ENCODE data around the gene SLC22A12.

Gene SLC22A12

DNA sequence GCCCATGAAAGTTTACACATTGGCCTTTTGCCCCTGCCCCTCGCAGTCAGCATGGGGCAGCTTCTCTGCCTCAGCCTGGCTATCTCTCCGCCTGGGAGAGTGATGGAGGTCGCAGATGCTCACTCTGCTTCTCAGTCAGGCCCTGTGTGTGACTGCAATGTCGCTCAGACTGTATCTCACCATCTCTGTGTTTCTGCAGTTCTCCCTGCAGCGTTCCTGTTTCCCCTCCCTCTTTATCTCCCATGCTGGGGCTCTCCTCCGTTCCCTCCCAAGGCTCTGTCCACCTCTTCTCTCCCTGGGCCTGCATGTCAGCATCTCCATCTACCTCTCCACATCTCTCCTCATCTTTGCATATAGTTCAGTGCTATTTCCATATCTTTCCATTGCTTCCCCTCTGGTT, 38.1 kb downstream of the SLC22A12 start:
- no peak for DNase-seq

- no peak for DNase-seq
These were observed 39.0 kb downstream of the SLC22A12 start for GRCh38 chr11:64629796-64630562.

DNA sequence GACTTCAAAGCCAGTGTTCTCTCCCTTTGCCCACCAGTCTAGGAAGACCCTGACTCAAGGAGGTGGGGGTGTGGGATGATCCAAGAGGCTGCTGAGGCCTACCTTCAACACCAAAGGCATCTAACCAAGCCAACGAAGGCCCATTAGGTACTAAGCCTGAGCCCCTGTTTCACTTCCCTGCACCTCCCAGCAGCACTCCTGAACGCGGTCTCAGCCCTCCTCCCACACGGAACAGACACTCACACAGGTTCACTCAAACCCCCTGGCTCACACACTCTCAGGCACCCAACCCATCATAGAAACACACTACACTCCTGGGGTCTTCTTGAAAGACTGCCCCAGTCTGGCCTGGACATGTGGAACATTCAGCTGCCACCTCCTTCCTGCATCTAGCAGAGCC, 40.7 kb downstream of the SLC22A12 start:
- DNase-seq, result no peak

DNA sequence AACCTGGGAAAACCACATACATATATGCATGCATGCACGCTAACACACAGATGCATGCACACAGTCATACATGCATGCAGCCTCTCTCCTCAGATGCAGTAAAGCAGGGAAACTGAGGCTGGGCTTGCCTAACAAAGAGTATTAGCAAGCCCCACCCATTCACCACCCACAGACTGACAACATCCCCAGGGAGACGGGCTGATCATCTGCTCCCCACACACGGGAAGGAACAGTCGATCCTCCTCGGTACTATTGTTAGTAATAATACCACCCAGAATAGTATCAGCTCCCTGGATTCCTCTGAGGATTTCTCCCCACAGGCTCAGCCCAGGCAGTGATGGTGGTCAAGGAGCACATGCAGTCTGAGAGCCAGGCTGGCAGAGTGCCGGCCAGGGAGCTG, 41.2 kb downstream of the SLC22A12 start:
- DNase-seq, result no peak

DNA sequence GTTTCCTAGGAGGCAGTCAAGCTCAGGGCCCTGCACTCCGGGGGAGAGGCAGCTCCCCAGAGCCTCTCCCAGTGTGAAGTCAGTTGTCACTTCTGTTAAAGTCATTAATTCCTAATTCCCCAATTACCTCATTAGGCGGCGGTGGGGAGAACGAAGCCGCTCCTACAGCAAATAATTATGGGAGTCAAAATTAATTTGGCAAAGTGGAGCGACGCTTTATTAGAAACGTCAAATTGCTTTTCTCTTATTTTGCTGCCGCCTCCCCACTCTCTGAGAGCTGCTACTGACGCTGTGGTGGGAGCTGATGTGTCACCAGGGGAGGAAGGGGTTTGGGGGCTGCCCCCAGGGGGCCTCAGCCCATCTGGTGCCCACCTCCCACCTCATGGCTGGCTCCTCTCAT, 41.6 kb downstream of the SLC22A12 start:
- no peak for DNase-seq

DNA sequence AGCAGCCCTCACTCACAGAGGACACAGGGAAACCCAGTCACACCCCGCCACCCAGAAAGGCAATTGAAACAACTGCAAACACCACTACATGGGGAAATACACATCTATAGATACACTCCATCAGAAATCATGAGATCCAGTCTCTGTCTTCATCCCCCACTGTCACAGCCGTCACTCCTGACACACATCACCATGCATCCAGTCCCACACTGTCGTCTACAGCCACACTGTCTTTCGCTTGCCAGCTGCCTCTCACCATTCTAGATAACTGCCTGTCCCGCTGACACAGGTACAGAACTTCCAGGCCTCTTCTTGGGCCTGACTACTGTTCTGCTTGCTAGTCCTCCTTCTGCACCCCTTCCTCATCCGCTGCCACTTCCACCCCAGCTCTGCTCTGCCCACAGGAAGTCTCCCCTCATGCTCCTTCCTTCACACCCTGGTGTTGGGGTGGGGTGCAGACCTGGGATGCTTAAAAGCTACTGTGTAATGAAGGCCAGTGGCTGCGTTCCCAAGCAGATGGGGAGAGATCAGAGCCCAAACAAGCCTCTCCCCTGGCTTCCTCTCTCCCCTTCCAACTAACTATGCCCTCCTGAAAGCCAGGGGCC, 42.6 kb downstream of the SLC22A12 start:
- no peak for DNase-seq

DNA sequence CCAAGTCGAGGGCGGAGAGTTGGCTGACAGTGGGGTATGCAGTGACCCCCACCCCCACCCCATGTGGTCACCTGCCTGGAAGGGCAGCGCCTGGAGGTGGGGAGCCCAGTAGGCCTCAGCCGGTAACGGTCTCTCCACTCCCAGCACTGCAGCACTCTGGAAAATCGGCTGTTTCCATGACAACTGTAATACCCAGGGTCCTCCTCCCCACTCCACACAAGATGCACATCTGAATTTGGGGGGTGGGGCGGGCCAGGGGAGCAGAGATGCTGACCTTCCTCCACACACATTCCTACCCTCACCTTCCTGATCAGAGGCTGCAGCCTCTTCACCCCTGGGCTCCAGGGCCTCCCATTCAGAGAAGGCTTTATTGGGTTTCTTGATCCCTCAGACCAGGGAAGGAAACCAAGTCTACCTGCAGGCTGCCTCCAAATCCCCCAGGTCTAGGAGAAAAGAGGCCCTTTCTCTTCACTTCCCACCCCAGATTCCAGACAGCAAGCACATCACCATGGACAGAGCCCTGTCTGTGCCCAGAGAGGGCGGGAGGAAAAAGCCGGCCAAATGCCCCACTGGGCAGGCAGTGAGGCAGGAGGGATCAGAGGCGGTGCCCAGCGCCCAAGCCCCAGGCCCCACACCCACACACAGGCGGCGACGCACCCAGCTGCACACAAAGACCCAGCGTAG, 46.5 kb downstream of the SLC22A12 start:
- no peak for DNase-seq

- no peak for DNase-seq
These were observed 47.1 kb downstream of the SLC22A12 start for GRCh38 chr11:64638018-64638665.

DNA sequence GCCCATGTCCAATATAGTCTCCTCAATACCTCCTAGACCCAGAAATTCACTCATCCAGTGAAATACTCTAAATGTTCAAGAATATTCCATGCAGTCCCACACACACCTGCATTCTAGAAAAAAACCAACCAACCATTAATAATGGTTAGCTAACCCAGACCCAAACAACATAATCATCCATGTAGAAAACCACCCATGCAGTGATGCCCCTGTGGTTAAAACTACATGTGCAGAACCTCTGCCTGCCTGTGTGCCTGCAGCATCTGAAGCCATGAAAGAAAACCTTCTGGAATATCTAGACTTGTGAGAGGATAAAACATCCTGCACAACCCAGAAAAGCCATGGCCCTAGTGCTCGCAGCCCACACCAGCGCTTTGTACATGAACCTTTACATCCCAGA, 47.8 kb downstream of the SLC22A12 start:
- no peak for DNase-seq

DNA sequence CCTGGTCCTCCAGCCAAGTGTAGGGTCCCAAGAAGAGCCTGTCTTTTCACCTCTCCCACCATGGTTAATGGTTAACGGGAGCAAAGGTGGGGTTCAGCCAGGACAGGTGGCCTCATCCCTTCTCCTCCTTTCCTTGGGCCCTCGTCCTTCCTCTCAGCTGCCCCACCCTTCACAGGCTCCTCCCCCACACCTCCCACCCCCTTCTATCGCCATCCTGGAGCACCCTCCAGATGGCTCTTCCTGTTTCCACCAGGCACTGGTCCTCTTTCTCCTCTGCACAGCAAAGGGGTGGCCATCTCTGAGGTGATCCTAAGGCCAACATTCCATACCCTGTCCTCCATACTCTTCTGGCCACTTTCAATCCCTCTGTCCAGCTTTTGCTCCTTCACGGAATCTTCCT, 48.9 kb downstream of the SLC22A12 start:
- DNase-seq, result no peak

DNA sequence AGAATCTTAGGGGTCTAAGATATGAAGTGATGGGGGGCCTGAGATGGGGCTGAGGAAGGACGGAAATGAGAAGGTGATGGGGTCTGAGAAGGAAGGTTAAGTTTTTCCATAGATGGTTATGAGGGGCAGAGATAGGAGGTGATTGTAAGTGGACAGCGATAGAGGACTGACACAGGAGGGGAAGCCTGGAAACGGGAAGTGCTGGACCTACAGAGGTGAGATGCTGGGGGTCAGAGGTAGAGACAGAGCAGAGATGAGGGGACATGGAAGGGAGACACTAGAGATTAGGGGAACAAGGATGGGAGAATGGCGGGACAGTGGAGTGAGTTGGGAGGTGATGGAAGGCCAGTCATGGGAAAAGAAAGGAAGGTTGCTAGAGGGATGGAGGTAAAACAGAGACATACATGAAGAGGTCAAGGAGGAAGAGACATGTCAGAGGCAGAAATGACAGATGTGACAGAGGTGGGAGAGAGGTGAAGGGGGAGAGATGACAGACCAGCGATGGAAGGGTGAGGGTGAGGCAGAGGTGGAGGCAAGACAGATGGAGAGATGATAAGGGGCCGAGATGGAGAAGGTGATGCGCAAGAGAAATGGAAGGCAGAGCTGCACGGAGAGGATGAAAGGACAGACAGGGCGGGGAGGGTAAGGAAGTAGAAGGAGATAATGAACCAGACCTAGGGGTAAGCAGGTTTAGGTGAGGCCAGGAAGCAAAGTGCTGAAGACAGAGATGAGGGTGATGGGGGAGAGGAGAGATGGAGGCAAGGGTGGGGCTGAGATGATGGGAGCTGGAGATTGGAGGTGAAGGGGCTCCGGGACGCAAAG, 50.8 kb downstream of the SLC22A12 start:
- no peak for DNase-seq

- DNase-seq, result no peak
These were observed 51.4 kb downstream of the SLC22A12 start for GRCh38 chr11:64642418-64642735.

DNA sequence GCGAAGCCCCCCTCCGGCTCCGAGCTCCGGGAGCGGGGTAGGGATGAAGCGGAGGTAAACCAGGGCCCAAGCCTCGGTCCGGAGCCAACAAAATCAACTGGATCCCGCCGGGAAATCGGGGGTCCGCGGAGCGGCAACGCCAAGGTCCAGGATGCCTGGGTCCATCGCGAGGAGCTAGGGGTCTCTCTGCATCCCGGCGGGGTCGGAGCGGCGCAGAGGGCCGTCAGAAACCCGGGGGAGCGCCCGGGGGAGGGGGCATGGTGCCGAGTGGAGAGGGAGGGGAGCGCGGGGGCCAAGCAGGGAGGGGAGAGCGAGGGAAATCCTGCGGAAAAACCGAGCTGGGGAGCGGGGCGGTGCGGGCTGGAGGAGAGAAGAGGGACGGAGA, 51.8 kb downstream of the SLC22A12 start:
- DNase-seq, result no peak

- peak; percentile 42 for DNase-seq
These were observed 52.3 kb downstream of the SLC22A12 start for GRCh38 chr11:64643256-64643881.

- DNase-seq, result no peak
These were observed 53.1 kb downstream of the SLC22A12 start for GRCh38 chr11:64643920-64644646.

GRCh38 chr11:64644647-64645275, 53.7 kb downstream of the SLC22A12 start:
- no peak for DNase-seq

DNA sequence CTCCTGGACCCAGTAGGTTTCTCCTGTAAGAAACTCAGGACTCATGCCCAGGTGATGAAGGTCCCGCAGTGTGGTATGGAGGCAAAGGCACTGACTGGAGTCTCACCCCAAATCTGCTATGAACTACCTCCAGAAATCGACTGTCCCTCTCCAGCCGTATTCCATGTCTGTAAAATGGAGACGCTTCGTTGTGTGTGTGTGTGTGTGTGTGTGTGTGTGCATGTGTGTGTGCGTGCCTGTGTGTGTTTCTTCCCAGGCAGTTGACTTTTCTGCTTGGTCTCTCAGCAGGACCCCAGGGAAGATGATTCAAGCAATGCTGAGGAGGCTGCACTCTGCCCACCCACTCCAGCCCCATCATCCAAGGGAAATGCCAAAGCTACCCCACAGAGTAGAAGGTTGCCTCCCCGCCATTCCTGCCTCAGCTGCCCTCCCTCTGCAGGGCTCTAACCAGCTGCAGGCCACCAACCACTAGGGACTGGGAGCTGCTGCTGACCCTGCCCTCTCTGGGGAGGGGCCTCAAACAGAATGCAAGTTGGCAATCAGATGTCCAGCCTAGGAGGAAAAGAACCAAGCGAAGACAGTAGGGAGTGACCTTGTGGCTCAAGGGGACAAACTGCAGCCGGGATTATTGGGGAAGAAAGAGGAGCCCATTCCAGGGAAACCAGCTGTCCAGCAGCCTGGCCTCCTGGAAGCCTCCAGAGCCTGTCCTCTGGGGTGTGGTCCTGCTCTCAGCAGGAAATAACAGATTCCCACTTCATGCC, 56.2 kb downstream of the SLC22A12 start:
- no peak for DNase-seq

GRCh38 chr11:64648551-64648950, 57.5 kb downstream of the SLC22A12 start:
- no peak for DNase-seq

GRCh38 chr11:64649291-64649697, 58.3 kb downstream of the SLC22A12 start:
- DNase-seq, result no peak

DNA sequence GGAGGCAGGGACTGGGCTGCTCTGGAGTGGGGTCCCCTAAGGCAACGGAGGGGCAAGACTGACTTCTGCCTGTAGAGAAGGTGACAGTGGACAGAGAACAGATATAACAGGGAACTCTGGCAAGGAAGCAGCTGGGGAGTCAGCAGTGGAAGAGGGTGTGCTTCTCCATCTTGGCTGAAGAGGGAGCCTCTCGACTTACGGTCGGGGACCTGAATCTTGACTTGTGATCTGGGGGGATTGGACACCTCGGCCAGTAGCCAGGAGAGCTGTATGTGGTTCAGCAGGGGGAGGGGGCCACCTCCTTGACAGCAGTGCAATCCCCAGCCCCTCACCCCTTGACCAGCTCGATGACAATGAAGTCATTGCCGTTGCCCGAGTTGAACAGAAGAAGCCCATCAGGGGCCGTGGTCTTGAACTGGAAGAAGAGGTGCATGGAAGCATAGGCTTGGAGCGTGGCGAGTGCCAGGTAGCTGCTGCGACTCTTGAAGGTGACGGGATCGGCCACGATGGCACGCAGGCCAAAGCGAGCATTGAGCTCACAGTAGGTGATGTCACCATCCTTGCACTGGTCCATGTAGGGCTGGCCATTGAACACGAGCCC, 60.0 kb downstream of the SLC22A12 start:
- no peak for DNase-seq
